HCT116 (cell line): ENCODE measurements around the gene KRTAP12-3.

Source experiments
- CEBPB ChIP-seq: IDR thresholded peaks from 2 replicates; pipeline ENCODE4 v1.6.1; 2012; ENCODE audit warnings: low read depth
- EZH2 ChIP-seq: fragments of 200-600 bp; sonication (generic); IDR thresholded peaks from 2 replicates; pipeline ENCODE4 v1.6.1; 2017; ENCODE audit warnings: antibody characterized with exemption, mixed run types
- JUND ChIP-seq: IDR thresholded peaks from 2 replicates; pipeline ENCODE4 v1.6.1; 2012
- POLR2A ChIP-seq: IDR thresholded peaks from 2 replicates; pipeline ENCODE4 v1.7.0; 2011; ENCODE audit warnings: borderline replicate concordance; ENCODE audit not compliant: insufficient read depth, insufficient read length; ENCODE audit errors: extremely low read depth
- SIN3A ChIP-seq: IDR thresholded peaks from 2 replicates; pipeline ENCODE4 v1.6.1; 2012; ENCODE audit warnings: low read depth
- ZFX ChIP-seq: fragments of 450-650 bp; IDR thresholded peaks from 2 replicates; pipeline ENCODE4 v1.6.1; 2017
- TF ChIP-seq, protein P1 (sequence below): IDR thresholded peaks from 2 replicates; pipeline ENCODE4 v1.6.1; 2012; ENCODE audit warnings: low read depth
- TF ChIP-seq, protein P2 (sequence below), 3 experiments: fragments of 200-600 bp in 1 of 3; sonication (generic) in 1 of 3; IDR thresholded peaks in 2 of 3; conservative IDR thresholded peaks in 1 of 3; 2 replicates each; pipeline ENCODE4 v1.5.1; 2012 to 2017; ENCODE audit warnings: low read depth in 2 of 3, low read length in 2 of 3, antibody characterized with exemption in 1 of 3, borderline replicate concordance in 1 of 3, control low read depth in 1 of 3, mild to moderate bottlenecking in 1 of 3, mixed read lengths in 1 of 3, mixed run types in 1 of 3, moderate library complexity in 1 of 3; ENCODE audit not compliant: insufficient read depth in 1 of 3
- TF ChIP-seq, protein P3 (sequence below): IDR thresholded peaks from 2 replicates; pipeline ENCODE4 v1.6.1; 2012

DNA sequence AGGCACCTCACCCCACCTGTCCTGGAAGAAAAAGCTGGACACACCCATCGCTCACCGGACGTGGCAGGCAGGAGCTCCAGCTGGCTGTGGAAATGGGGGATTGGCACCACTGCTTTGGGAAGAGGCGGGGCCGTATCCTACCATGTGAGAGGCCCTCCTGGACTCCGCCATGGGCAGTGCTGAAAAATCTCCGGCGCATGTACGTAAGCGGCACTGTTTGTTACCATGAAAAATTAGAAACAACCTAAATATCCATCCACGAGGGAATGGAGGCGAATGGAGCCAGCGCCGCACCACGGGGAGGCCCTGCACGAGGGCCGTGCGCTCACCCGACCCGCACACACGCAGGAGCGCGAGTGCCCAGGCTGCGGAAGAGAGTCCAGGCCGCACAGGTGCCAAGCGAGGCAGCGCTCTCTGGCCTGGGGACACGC, 42.8 kb upstream of the KRTAP12-3 start:
- TF ChIP-seq, protein P1, sequence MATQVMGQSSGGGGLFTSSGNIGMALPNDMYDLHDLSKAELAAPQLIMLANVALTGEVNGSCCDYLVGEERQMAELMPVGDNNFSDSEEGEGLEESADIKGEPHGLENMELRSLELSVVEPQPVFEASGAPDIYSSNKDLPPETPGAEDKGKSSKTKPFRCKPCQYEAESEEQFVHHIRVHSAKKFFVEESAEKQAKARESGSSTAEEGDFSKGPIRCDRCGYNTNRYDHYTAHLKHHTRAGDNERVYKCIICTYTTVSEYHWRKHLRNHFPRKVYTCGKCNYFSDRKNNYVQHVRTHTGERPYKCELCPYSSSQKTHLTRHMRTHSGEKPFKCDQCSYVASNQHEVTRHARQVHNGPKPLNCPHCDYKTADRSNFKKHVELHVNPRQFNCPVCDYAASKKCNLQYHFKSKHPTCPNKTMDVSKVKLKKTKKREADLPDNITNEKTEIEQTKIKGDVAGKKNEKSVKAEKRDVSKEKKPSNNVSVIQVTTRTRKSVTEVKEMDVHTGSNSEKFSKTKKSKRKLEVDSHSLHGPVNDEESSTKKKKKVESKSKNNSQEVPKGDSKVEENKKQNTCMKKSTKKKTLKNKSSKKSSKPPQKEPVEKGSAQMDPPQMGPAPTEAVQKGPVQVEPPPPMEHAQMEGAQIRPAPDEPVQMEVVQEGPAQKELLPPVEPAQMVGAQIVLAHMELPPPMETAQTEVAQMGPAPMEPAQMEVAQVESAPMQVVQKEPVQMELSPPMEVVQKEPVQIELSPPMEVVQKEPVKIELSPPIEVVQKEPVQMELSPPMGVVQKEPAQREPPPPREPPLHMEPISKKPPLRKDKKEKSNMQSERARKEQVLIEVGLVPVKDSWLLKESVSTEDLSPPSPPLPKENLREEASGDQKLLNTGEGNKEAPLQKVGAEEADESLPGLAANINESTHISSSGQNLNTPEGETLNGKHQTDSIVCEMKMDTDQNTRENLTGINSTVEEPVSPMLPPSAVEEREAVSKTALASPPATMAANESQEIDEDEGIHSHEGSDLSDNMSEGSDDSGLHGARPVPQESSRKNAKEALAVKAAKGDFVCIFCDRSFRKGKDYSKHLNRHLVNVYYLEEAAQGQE: no peak
- TF ChIP-seq, protein P2, sequence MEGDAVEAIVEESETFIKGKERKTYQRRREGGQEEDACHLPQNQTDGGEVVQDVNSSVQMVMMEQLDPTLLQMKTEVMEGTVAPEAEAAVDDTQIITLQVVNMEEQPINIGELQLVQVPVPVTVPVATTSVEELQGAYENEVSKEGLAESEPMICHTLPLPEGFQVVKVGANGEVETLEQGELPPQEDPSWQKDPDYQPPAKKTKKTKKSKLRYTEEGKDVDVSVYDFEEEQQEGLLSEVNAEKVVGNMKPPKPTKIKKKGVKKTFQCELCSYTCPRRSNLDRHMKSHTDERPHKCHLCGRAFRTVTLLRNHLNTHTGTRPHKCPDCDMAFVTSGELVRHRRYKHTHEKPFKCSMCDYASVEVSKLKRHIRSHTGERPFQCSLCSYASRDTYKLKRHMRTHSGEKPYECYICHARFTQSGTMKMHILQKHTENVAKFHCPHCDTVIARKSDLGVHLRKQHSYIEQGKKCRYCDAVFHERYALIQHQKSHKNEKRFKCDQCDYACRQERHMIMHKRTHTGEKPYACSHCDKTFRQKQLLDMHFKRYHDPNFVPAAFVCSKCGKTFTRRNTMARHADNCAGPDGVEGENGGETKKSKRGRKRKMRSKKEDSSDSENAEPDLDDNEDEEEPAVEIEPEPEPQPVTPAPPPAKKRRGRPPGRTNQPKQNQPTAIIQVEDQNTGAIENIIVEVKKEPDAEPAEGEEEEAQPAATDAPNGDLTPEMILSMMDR (IDR thresholded peaks at IDR 0.05 in 2 of 3, conservative IDR thresholded peaks at IDR 0.05 in 1 of 3; ENCODE audit: borderline replicate concordance in 1 of 3, insufficient read depth in 1 of 3, low read depth in 2 of 3, low read length in 2 of 3): no peak
- TF ChIP-seq SIN3A (no peak), POLR2A (no peak), EZH2 (no peak), JUND (no peak), CEBPB (no peak), ZFX (no peak)
- TF ChIP-seq, protein P3, sequence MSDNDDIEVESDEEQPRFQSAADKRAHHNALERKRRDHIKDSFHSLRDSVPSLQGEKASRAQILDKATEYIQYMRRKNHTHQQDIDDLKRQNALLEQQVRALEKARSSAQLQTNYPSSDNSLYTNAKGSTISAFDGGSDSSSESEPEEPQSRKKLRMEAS: no peak
